GM18508 (cell line): ENCODE data around the gene CDRT15L2.
"Not testable (repeated sequence)": the region's sequence is repeated elsewhere in the genome, so short reads cannot be mapped to it uniquely, and the experiment has no call there.

Source experiments
- ATAC-seq: cut with Tn5 transposase; IDR thresholded peaks from one replicate; pipeline ENCODE4 v1.9.1; 2021; ENCODE audit warnings: moderate number of reproducible peaks; ENCODE audit not compliant: insufficient read depth, unreplicated experiment

Gene CDRT15L2

GRCh38 chr17:20579424-20579823 is at the start of gene CDRT15L2:
Gene CDRT15L2 (plus strand): TSS chr17:20579724. CDS start chr17:20579744, 20 bp downstream.
- ATAC-seq = not testable (repeated sequence)

DNA sequence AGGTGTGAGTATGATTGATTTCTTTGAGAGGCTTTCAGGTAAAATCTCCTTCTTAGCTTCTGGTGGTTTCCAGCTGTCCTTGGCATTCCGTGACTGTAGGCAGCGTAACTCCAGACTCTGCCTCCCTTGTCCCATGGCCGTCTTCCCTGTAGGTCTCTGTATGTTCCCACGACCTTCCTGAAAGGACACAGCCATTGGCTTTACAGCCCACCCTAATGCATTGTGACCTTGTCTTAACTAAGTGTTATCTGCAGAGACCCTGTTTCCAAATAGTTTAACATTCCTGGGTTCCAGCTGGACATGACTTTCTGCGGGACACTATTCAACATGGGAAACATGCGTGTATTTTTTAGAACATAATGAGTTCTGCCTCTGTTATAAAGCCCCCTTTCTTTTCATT is 49.4 kb upstream of the CDRT15L2 start:
- ATAC-seq = not testable (repeated sequence)

- ATAC-seq = not testable (repeated sequence)
Observed at GRCh38 chr17:20532544-20533090, 46.9 kb upstream of the CDRT15L2 start.

DNA sequence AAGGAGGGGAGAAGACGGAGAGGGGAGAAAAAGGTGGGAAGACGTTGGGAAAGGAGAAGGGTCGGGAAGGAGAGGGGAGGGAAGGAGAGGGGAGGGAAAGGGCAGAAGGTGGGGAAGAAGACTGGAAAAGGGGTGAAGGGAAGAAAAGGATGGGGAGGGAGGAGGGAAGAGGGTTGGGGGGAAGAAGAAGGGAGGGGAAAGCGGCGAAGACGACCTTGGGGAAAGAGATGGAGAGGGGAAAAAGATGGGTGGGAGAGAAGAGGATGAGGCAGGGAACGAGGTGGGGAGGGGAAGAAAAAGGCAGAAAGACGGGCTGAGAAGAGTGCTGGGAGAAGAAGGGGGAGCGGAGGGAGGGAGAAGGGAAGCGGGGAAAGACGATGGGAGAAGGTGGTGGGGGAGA is 46.3 kb upstream of the CDRT15L2 start:
- not testable (repeated sequence) for ATAC-seq

DNA sequence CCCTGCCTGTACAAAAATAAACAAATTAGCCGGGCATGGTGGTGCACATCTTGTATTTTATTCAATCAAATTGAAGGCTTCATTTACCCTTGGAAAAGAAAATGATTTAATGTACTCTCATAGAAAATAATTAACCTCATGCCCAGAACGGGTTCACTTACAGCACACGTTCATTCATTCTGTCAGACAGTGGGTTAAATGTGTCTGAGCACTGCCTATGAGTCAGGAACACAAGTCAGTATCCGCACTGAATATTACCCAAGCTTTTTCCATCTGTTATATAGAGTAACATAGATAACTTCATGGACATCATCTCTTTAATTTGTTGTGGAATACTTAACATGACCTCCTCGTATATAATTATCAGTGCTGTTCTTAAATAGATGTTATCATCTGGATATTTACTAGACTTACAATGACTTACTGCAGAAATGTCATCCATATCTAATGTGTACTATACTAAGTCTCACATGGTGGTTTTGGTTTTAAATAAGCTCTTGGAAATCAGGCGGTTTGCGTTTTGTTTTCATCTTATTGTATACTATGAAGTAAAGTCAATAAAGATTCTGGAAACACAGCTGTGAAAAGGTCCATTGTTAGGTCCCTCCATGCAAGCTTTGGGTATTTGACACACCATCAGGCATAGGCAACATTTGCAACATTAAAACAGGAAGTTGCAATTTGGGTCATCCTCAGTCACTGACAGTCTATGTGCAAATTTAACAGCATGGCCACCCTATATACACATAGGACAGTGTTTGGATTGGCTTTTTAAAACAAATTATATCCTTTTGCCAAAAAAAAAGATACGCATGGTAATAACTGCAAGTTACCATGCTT is 44.6 kb upstream of the CDRT15L2 start:
- ATAC-seq = not testable (repeated sequence)

GRCh38 chr17:20540414-20540813 is 39.1 kb upstream of the CDRT15L2 start:
- peak; percentile 70 for ATAC-seq

- ATAC-seq = not testable (repeated sequence)
Observed at GRCh38 chr17:20540865-20541264, 38.7 kb upstream of the CDRT15L2 start.

GRCh38 chr17:20541853-20542546 is 37.5 kb upstream of the CDRT15L2 start:
- ATAC-seq = not testable (repeated sequence)

GRCh38 chr17:20547923-20548322 is 31.6 kb upstream of the CDRT15L2 start:
- not testable (repeated sequence) for ATAC-seq

GRCh38 chr17:20552920-20553319 is 26.6 kb upstream of the CDRT15L2 start:
- not testable (repeated sequence) for ATAC-seq

DNA sequence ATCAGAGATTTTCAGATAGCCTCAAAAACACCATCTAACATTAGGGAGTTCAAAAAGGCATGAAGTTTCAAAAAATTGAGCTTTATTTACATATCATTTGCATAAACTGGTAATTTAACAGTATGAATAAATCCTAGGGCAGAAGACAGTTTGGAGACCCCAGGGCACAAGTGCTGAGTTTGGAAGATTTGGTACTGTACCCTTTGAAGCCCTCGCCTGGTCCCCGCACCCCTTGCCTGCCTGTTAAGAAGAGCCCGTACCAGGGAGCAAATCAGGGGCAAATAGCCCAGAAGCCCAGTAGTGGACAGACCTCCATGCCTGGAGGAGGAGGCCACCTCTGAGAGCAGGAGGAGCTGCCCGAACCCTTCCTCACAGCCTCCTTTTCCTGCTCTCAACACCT is 24.8 kb upstream of the CDRT15L2 start:
- not testable (repeated sequence) for ATAC-seq

GRCh38 chr17:20555135-20556010 is 24.2 kb upstream of the CDRT15L2 start:
- ATAC-seq = not testable (repeated sequence)

GRCh38 chr17:20558096-20558495 is 21.4 kb upstream of the CDRT15L2 start:
- not testable (repeated sequence) for ATAC-seq

- ATAC-seq = not testable (repeated sequence)
Observed at GRCh38 chr17:20559018-20559417, 20.5 kb upstream of the CDRT15L2 start.

GRCh38 chr17:20562587-20562986 is 16.9 kb upstream of the CDRT15L2 start:
- ATAC-seq = no peak

DNA sequence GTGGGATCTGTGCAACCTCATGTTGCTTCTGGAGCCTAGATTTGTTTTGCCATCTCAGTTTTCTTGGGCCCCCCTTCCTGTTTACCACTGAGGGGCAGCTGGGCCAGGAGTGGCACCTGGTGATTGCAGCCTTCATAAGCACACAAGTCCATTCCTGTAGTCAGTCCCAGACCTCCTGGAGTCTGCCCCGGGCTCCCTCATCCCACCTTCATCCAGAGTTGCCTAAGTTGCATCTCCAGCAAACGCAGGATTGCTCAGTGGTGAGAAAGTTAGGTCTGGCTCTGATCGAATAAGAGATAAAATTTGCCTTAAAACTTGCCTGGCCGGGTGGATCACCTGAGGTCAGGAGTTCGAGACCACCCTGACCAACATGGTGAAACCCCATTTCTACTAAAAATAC is 14.3 kb upstream of the CDRT15L2 start:
- not testable (repeated sequence) for ATAC-seq

GRCh38 chr17:20565711-20566110 is 13.8 kb upstream of the CDRT15L2 start:
- ATAC-seq = no peak

DNA sequence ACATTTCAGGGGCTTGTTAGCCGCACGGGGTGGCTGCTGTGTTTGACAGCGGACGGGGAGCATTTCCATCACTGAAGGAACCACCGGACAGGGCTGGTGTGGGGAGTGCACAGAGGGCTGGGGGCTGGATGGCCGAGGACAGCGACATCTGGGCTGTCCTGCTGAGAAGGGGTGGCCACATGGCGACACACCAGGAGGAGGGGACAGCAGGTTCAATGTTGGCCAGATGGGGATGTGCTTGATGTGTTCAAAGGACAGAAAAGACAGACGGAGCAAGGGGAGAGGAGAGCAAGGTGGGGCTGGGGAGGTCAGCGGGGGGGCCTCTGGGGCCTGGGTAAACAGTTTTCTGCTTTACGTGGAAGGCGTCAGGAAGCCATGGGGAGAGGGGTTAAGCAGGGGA is 12.8 kb upstream of the CDRT15L2 start:
- ATAC-seq = not testable (repeated sequence)

DNA sequence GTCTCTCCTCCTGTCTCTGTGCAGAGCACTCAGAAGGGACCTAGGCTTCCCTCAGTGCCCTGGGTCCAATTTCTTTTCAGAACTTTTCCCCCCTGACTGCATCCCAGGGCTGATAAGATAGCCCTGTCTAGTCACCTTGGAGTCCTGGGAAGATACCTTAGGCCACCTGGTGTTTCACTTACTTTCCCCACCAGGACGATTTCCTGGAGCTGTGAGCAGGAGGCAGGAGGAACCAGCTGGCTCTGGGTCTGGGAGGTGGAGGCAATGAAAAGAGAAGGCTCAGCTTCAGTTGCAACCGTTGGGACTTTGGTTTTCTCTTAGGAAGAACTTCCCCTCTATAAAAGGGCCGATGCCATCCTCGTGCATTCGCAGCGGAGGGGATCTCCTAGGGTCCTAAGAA is 12.1 kb upstream of the CDRT15L2 start:
- not testable (repeated sequence) for ATAC-seq

- not testable (repeated sequence) for ATAC-seq
Observed at GRCh38 chr17:20568604-20569003, 10.9 kb upstream of the CDRT15L2 start.
